SH-SY5Y (cell line): ENCODE results near the gene EMP1.

Source experiments
- GATA2 ChIP-seq: IDR thresholded peaks from 2 replicates; pipeline ENCODE4 v1.6.1; 2011; ENCODE audit warnings: mild to moderate bottlenecking, low read depth, low read length
- GATA3 ChIP-seq: IDR thresholded peaks from 2 replicates; pipeline ENCODE4 v1.6.1; 2011; ENCODE audit warnings: low read depth, mild to moderate bottlenecking, low read length, moderate library complexity

DNA sequence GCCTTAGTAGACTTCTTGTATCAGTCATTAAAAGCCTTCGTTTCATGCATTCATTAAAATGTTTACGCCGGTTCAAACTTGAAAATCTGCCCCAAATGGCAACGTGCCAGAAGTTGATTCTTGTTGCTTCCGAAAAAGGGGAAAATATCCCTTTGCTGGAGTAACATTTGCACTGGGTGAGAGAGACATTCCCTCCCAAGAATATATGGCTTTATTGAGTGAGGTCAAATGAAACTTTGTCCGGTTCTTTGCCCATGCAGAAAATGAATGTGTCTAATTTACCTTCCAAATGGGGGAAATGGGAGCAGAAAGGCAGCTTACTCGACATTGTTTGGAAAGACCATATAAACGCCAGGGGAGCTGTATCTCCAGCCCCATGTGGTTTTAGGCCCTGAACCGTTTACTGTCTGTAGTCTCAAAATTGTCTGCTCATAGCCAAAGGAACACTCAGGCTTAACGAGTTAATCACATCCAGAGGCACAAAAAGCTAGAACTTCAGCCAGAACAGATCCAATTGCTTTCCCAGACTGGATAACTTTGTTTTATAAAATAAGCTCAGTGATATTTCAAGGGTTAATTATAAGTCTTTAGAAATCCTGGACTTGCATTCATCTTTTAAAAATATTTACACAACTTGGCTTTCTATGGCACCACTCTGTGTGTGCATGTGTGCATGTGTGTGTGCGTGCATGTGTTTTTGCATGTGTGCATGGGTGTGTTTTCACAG lies 2.9 kb upstream of the EMP1 start:
- no peak for TF ChIP-seq GATA2
- no peak for TF ChIP-seq GATA3
